H1 (cell line): Measurements from ENCODE around the gene ILDR2. TPM values are rescaled to one million over a fixed set of nuclear protein-coding genes. Genes with fewer than 3 reads are reported as not detected.

ENCODE experiments used
- CTCF ChIA-PET: fragments of 300-600 bp; sonication (Branson Sonifier 250); formaldehyde crosslinking; loops from one replicate; lab custom pipeline; 2021; ENCODE audit not compliant: partially characterized antibody; lab: Charles Lee
- POLR2A ChIA-PET: fragments of 300-600 bp; sonication (Branson Sonifier 250); formaldehyde crosslinking; loops from one replicate; lab custom pipeline; 2021; ENCODE audit warnings: inconsistent platforms; ENCODE audit not compliant: partially characterized antibody; lab: Charles Lee
- DNase-seq, 2 experiments: peaks; one replicate each; pipeline versions ENCODE4 v3.0.0 to v3.0.0-alpha.2; 2010 to 2022; ENCODE audit warnings: low spot score in 2 of 2, low read depth in 1 of 2, mixed read lengths in 1 of 2
- FAIRE-seq: peaks from 2 replicates; lab custom pipeline; 2011; peaks lifted over from hg19 to GRCh38; lab: Jason Lieb, UNC
- H2AFZ ChIP-seq: 2 replicates; pipeline ENCODE4 v1.8.1; 2012; ENCODE audit warnings: low read length, inconsistent platforms
- H2AK5ac ChIP-seq: 2 replicates; pipeline ENCODE4 v1.6.1; 2013; ENCODE audit warnings: low read depth, low read length
- H2BK120ac ChIP-seq: replicated peaks from 2 replicates; pipeline ENCODE3; 2013; ENCODE audit warnings: low read depth, low read length, inconsistent platforms
- H2BK12ac ChIP-seq: 2 replicates; pipeline ENCODE4 v1.6.1; 2013; ENCODE audit warnings: low read depth, low read length
- H2BK15ac ChIP-seq: 2 replicates; pipeline ENCODE4 v1.6.1; 2013; ENCODE audit warnings: low read length
- H2BK20ac ChIP-seq: 2 replicates; pipeline ENCODE4 v1.6.1; 2013; ENCODE audit warnings: low read length
- H2BK5ac ChIP-seq: 2 replicates; pipeline ENCODE4 v1.6.1; 2013; ENCODE audit warnings: low read depth, low read length
- H3K14ac ChIP-seq: 2 replicates; pipeline ENCODE4 v1.6.1; 2013; ENCODE audit warnings: inconsistent platforms; ENCODE audit not compliant: insufficient read length
- H3K18ac ChIP-seq: 2 replicates; pipeline ENCODE4 v1.6.1; 2013; ENCODE audit warnings: low read length; ENCODE audit errors: extremely low read depth
- H3K23ac ChIP-seq: 2 replicates; pipeline ENCODE4 v1.6.1; 2013; ENCODE audit warnings: inconsistent platforms; ENCODE audit not compliant: insufficient read length
- H3K23me2 ChIP-seq: 2 replicates; pipeline ENCODE4 v1.6.1; 2013; ENCODE audit warnings: low read depth, low read length
- H3K27ac ChIP-seq: 2 replicates; pipeline ENCODE4 v1.6.1; 2011; ENCODE audit warnings: low read depth, low read length, inconsistent platforms
- H3K27me3 ChIP-seq, 4 experiments: replicated peaks in 1 of 4; 1 replicate in 1 of 4; 2 replicates in 3 of 4; pipeline versions ENCODE4 v1.6.1 to v1.8.1; 2011 to 2013; ENCODE audit warnings: low read length in 3 of 4, mild to moderate bottlenecking in 3 of 4, inconsistent platforms in 2 of 4, mixed read lengths in 2 of 4, moderate library complexity in 1 of 4; ENCODE audit not compliant: control insufficient read depth in 3 of 4, insufficient read depth in 3 of 4; ENCODE audit errors: extremely low read depth in 1 of 4
- H3K36me3 ChIP-seq, 4 experiments: 2 replicates each; pipeline versions ENCODE4 v1.6.1 to v1.8.1; 2011 to 2013; ENCODE audit warnings: mild to moderate bottlenecking in 4 of 4, low read length in 3 of 4, moderate library complexity in 2 of 4, control low read depth in 1 of 4, inconsistent platforms in 1 of 4; ENCODE audit not compliant: insufficient read depth in 4 of 4, control insufficient read depth in 2 of 4
- H3K4ac ChIP-seq: replicated peaks from 2 replicates; pipeline ENCODE3; 2013; ENCODE audit warnings: low read length, low read depth, mixed read lengths, inconsistent platforms; ENCODE audit not compliant: insufficient read length
- H3K4me1 ChIP-seq, 4 experiments: replicated peaks in 1 of 4; 1 replicate in 1 of 4; 2 replicates in 3 of 4; pipeline versions ENCODE4 v1.6.1 to v1.8.1; 2011 to 2013; ENCODE audit warnings: low read length in 3 of 4, inconsistent platforms in 2 of 4, mixed read lengths in 1 of 4; ENCODE audit not compliant: insufficient read depth in 4 of 4, control insufficient read depth in 3 of 4
- H3K4me2 ChIP-seq, 2 experiments: 2 replicates each; pipeline versions ENCODE4 v1.6.1 to v1.8.1; 2011 to 2013; ENCODE audit warnings: low read depth in 2 of 2, low read length in 2 of 2, control low read depth in 1 of 2, inconsistent platforms in 1 of 2, mild to moderate bottlenecking in 1 of 2; ENCODE audit not compliant: insufficient read depth in 1 of 2
- H3K4me3 ChIP-seq, 4 experiments: fragments of 200-600, 300-600 bp in 1 of 4; sonication (generic), shearing (Covaris generic), sonication (Bioruptor Twin) in 1 of 4; 2 replicates each; pipeline versions ENCODE4 v1.5.1 to v1.8.1; 2011 to 2016; ENCODE audit warnings: low read length in 4 of 4, low read depth in 3 of 4, control low read depth in 2 of 4, inconsistent platforms in 2 of 4, mild to moderate bottlenecking in 2 of 4, mixed read lengths in 1 of 4, moderate library complexity in 1 of 4; ENCODE audit not compliant: insufficient read depth in 2 of 4; ENCODE audit errors: extremely low read depth in 1 of 4
- H3K56ac ChIP-seq: replicated peaks from 2 replicates; pipeline ENCODE3; 2013; ENCODE audit warnings: low read depth, mild to moderate bottlenecking, mixed read lengths, low read length, inconsistent platforms; ENCODE audit not compliant: insufficient read length
- H3K79me1 ChIP-seq: 2 replicates; pipeline ENCODE4 v1.6.1; 2013; ENCODE audit warnings: low read depth, low read length, control low read depth
- H3K79me2 ChIP-seq, 2 experiments: 2 replicates each; pipeline versions ENCODE4 v1.6.1 to v1.8.1; 2012 to 2013; ENCODE audit warnings: low read length in 2 of 2, mild to moderate bottlenecking in 2 of 2, inconsistent platforms in 1 of 2; ENCODE audit not compliant: insufficient read depth in 2 of 2, control insufficient read depth in 1 of 2
- H3K9ac ChIP-seq, 4 experiments: replicated peaks in 1 of 4; 1 replicate in 1 of 4; 2 replicates in 3 of 4; pipeline versions ENCODE4 v1.6.1 to v1.8.1; 2011 to 2013; ENCODE audit warnings: low read depth in 3 of 4, low read length in 3 of 4, control low read depth in 2 of 4, mild to moderate bottlenecking in 2 of 4, moderate library complexity in 2 of 4, inconsistent platforms in 1 of 4; ENCODE audit errors: extremely low read depth in 1 of 4
- H3K9me3 ChIP-seq, 2 experiments: 2 replicates each; pipeline versions ENCODE4 v1.6.1 to v1.8.1; 2012 to 2013; ENCODE audit warnings: mild to moderate bottlenecking in 2 of 2, moderate library complexity in 2 of 2, control low read depth in 1 of 2, inconsistent platforms in 1 of 2, low read depth in 1 of 2, low read length in 1 of 2, mixed read lengths in 1 of 2; ENCODE audit not compliant: insufficient read depth in 2 of 2
- H4K20me1 ChIP-seq, 2 experiments: replicated peaks in 1 of 2; 2 replicates each; pipeline versions ENCODE3 to v1.8.1; 2011 to 2013; ENCODE audit warnings: inconsistent platforms in 2 of 2, low read length in 2 of 2, mild to moderate bottlenecking in 1 of 2; ENCODE audit not compliant: insufficient read depth in 2 of 2, control insufficient read depth in 1 of 2
- H4K5ac ChIP-seq: 2 replicates; pipeline ENCODE4 v1.6.1; 2013; ENCODE audit warnings: low read length, low read depth, mixed read lengths, inconsistent platforms; ENCODE audit not compliant: insufficient read length
- H4K8ac ChIP-seq: 2 replicates; pipeline ENCODE4 v1.8.0; 2013; ENCODE audit warnings: mild to moderate bottlenecking, moderate library complexity, low read length, inconsistent platforms; ENCODE audit not compliant: insufficient read depth; ENCODE audit errors: extremely low read depth
- H4K91ac ChIP-seq: replicated peaks from 2 replicates; pipeline ENCODE3; 2013; ENCODE audit warnings: low read length, mixed read lengths, inconsistent platforms; ENCODE audit not compliant: insufficient read length
- BACH1 ChIP-seq: IDR thresholded peaks from 2 replicates; pipeline ENCODE4 v1.6.1; 2012; ENCODE audit warnings: low read length, improper control_type of control experiment
- EP300 ChIP-seq, 2 experiments: IDR thresholded peaks; 1 replicate in 1 of 2; 2 replicates in 1 of 2; pipeline ENCODE4 v1.6.1; 2011 to 2012; ENCODE audit warnings: low read depth in 2 of 2, low read length in 2 of 2, mild to moderate bottlenecking in 2 of 2, borderline replicate concordance in 1 of 2, inconsistent platforms in 1 of 2, moderate library complexity in 1 of 2
- KDM4A ChIP-seq: IDR thresholded peaks from one replicate; pipeline ENCODE4 v1.7.1; 2012; ENCODE audit warnings: low read depth, mild to moderate bottlenecking, moderate library complexity, low read length, inconsistent platforms; ENCODE audit not compliant: severe bottlenecking
- SP1 ChIP-seq: IDR thresholded peaks from 2 replicates; pipeline ENCODE4 v1.6.1; 2011; ENCODE audit warnings: low read depth, low read length
- WGBS, 2 experiments: shearing (Covaris generic) in 1 of 2; methylation state at CpG; one replicate each; pipeline versions ENCODE4 v1.1.6 to v1.1.7; 2013 to 2015; ENCODE audit warnings: low lambda C conversion rate in 2 of 2, mixed read lengths in 2 of 2, inconsistent platforms in 1 of 2, low coverage in 1 of 2, missing lambda C conversion rate in 1 of 2; ENCODE audit not compliant: insufficient replicate concordance in 2 of 2, insufficient coverage in 1 of 2, insufficient read length in 1 of 2; ENCODE audit errors: extremely low coverage in 1 of 2, missing lambda C conversion rate in 1 of 2; 5-methylcytosine and 5-hydroxymethylcytosine counted together
- polyA plus RNA-seq, 7 experiments: library from polyadenylated mRNA; depleted of rRNA in 3 of 7; stranded (reverse) in 5 of 7; unstranded in 2 of 7; fragments of >200 nt in 5 of 7; fragments of 200-250 nt in 2 of 7; gene quantifications; 1 replicate in 5 of 7; 2 replicates in 1 of 7; 4 replicates in 1 of 7; pipeline versions ENCODE4 v1.2.1 to v1.2.3, GENCODE V29; 2011 to 2013; ENCODE audit warnings: missing spikeins in 2 of 7, mixed read lengths in 2 of 7
- total RNA-seq: library from RNA; stranded (reverse); fragmentation: NEBNext Ultra II Directional; extraction: Animal tissue kit (Norgen Biotek cat#: 25700); gene quantifications from 2 replicates; pipeline ENCODE4 v1.2.1, GENCODE V29; 2021

The ILDR2 gene
- total and polyA plus RNA-seq, 2 of the 8 experiments (the other 6 are each of a cell fraction or from before 2014, with no cell fraction given): 0.85 to 0.86 TPM

- H2AK5ac ChIP-seq: no peak overlapping the region
- no peak overlapping the region for H2BK12ac ChIP-seq
- H3K56ac ChIP-seq: no peak overlapping the region
- no peak overlapping the region for H2AFZ ChIP-seq
- H3K79me1 ChIP-seq: no peaks in the 10 kb centered on the region
- no peak overlapping the region for H3K18ac ChIP-seq
- H4K5ac ChIP-seq: no peak overlapping the region
- no peaks in the 10 kb centered on the region for H4K20me1 ChIP-seq
- no peaks in the 10 kb centered on the region for H3K79me2 ChIP-seq
- no peak overlapping the region for H3K9ac ChIP-seq
- no peak overlapping the region for H2BK120ac ChIP-seq
- 92% methylated on average over 1 of the region's 1 CpG; no CpG with 5 or more reads in 1 of the 2 experiments for WGBS, 2 experiments
- no peak overlapping the region for H2BK20ac ChIP-seq
- H4K91ac ChIP-seq: no peak overlapping the region
- H3K27ac ChIP-seq: no peak overlapping the region
- H3K27me3 ChIP-seq: no peaks in the 10 kb centered on the region
- TF ChIP-seq EP300 (IDR thresholded peaks at IDR 0.05; ENCODE audit: borderline replicate concordance in 1 of 2, low read depth in 2 of 2, low read length in 2 of 2) (no peak), SP1 (no peak), BACH1 (no peak), KDM4A (no peak)
- no peak overlapping the region for H3K14ac ChIP-seq
- no peaks in the 10 kb centered on the region for H3K23me2 ChIP-seq
- H3K9me3 ChIP-seq: no peaks in the 10 kb centered on the region
- no peak for DNase-seq
- H3K4me2 ChIP-seq: no peak overlapping the region
- H3K4ac ChIP-seq: no peak overlapping the region
- no peak overlapping the region for H3K23ac ChIP-seq
- H3K4me1 ChIP-seq: no peaks in the 10 kb centered on the region
- no peak overlapping the region for H4K8ac ChIP-seq
- no peak overlapping the region for H2BK15ac ChIP-seq
- POLR2A ChIA-PET: no interaction called here
- CTCF ChIA-PET: interaction anchor here (1.5 kb wide), 1 partner anchor 21 kb away, joined by 5 read pairs; no protein-coding TSS in a partner anchor
- no peak overlapping the region for H3K4me3 ChIP-seq
- no peak overlapping the region for H2BK5ac ChIP-seq
- no peak for FAIRE-seq
- H3K36me3 ChIP-seq: no peaks in the 10 kb centered on the region
These were observed 47.0 kb upstream of the ILDR2 start for GRCh38 chr1:167022384-167022783.
